ENCODE results near the gene TYK2.
A peak's percentile ranks its signal among the peaks of the same experiment; 100 is the strongest.
"Not testable (repeated sequence)": the region's sequence is repeated elsewhere in the genome, so short reads cannot be mapped to it uniquely, and the experiment has no call there.

Gene TYK2

GRCh38 chr19:10408511-10409283 lies 28.3 kb upstream of the TYK2 start:
- no peak for DNase-seq (ENCODE audit: low read depth, low spot score)

- DNase-seq (ENCODE audit: low read depth, low spot score), result no peak
Measured at GRCh38 chr19:10407096-10407495, 26.7 kb upstream of the TYK2 start.

GRCh38 chr19:10406191-10406590 lies 25.8 kb upstream of the TYK2 start:
- DNase-seq (ENCODE audit: low read depth, low spot score), result no peak

GRCh38 chr19:10404888-10405820 lies 24.8 kb upstream of the TYK2 start:
- DNase-seq (ENCODE audit: low read depth, low spot score), result no peak

- DNase-seq (ENCODE audit: low read depth, low spot score), result peak; percentile 92
Measured at GRCh38 chr19:10403137-10404021, 23.0 kb upstream of the TYK2 start, which contains the start of gene CDC37. TSS of gene CDC37 (minus strand) at chr19:10403542. CDS start at chr19:10403479, 63 bp downstream.

GRCh38 chr19:10402441-10403038 lies 22.2 kb upstream of the TYK2 start:
- DNase-seq (ENCODE audit: low read depth, low spot score), result no peak

- no peak for DNase-seq (ENCODE audit: low read depth, low spot score)
Measured at GRCh38 chr19:10399878-10400277, 19.5 kb upstream of the TYK2 start.

- not testable (repeated sequence) for DNase-seq (ENCODE audit: low read depth, low spot score)
Measured at GRCh38 chr19:10399340-10399739, 19.0 kb upstream of the TYK2 start.

GRCh38 chr19:10398819-10399218 lies 18.4 kb upstream of the TYK2 start:
- no peak for DNase-seq (ENCODE audit: low read depth, low spot score)

GRCh38 chr19:10395917-10396316 lies 15.5 kb upstream of the TYK2 start:
- DNase-seq (ENCODE audit: low read depth, low spot score), result no peak

- no peak for DNase-seq (ENCODE audit: low read depth, low spot score)
Measured at GRCh38 chr19:10395436-10395835, 15.1 kb upstream of the TYK2 start.

- DNase-seq (ENCODE audit: low read depth, low spot score), result no peak
Measured at GRCh38 chr19:10395003-10395402, 14.6 kb upstream of the TYK2 start.

- DNase-seq (ENCODE audit: low read depth, low spot score), result no peak
Measured at GRCh38 chr19:10393137-10393536, 12.8 kb upstream of the TYK2 start.

GRCh38 chr19:10392120-10392519 lies 11.7 kb upstream of the TYK2 start:
- DNase-seq (ENCODE audit: low read depth, low spot score), result no peak

- DNase-seq (ENCODE audit: low read depth, low spot score), result peak; percentile 24
Measured at GRCh38 chr19:10390652-10391286, 10.4 kb upstream of the TYK2 start.

GRCh38 chr19:10389863-10390262 lies 9.5 kb upstream of the TYK2 start:
- no peak for DNase-seq (ENCODE audit: low read depth, low spot score)

- peak; percentile 65 for DNase-seq (ENCODE audit: low read depth, low spot score)
Measured at GRCh38 chr19:10388957-10389356, 8.6 kb upstream of the TYK2 start.

GRCh38 chr19:10384580-10384979 lies 4.2 kb upstream of the TYK2 start:
- no peak for DNase-seq (ENCODE audit: low read depth, low spot score)

GRCh38 chr19:10383223-10383499 lies 2.8 kb upstream of the TYK2 start:
- not testable (repeated sequence) for DNase-seq (ENCODE audit: low read depth, low spot score)

GRCh38 chr19:10379880-10380312 lies 476 bp downstream of the TYK2 start:
- DNase-seq (ENCODE audit: low read depth, low spot score), result no peak

GRCh38 chr19:10378124-10378523 lies 2.2 kb downstream of the TYK2 start:
- no peak for DNase-seq (ENCODE audit: low read depth, low spot score)
